Bronchial epithelial cell (primary cell): ENCODE results near the gene C2CD4A. TPM values are rescaled to one million over a fixed set of nuclear protein-coding genes. Genes with fewer than 3 reads are reported as not detected.
"Not testable (repeated sequence)": the region's sequence is repeated elsewhere in the genome, so short reads cannot be mapped to it uniquely, and the experiment has no call there.

Experiments used
- DNase-seq: peaks from one replicate; pipeline ENCODE4 v3.0.0-alpha.2; 2010; ENCODE audit warnings: low read depth
- FAIRE-seq: peaks from 2 replicates; lab custom pipeline; 2011; peaks lifted over from hg19 to GRCh38; lab: Jason Lieb, UNC
- H3K27me3 ChIP-seq: 2 replicates; pipeline ENCODE4 v1.5.1; 2011; ENCODE audit warnings: low read length; ENCODE audit not compliant: control insufficient read depth, insufficient read depth
- H3K36me3 ChIP-seq: 2 replicates; pipeline ENCODE4 v1.5.1; 2011; ENCODE audit warnings: low read length; ENCODE audit not compliant: control insufficient read depth, insufficient read depth
- H3K4me3 ChIP-seq: 2 replicates; pipeline ENCODE4 v1.5.1; 2011; ENCODE audit warnings: mild to moderate bottlenecking, low read depth, low read length, control low read depth
- total RNA-seq: library from RNA; depleted of rRNA; stranded (reverse); fragments of >200 nt; gene quantifications from 2 replicates; pipeline ENCODE4 v1.2.1, GENCODE V29; 2014
- TF ChIP-seq, protein P1 (sequence below): IDR thresholded peaks from 2 replicates; pipeline ENCODE4 v1.5.1; 2011; ENCODE audit warnings: mild to moderate bottlenecking, moderate library complexity, low read length, control low read depth, inconsistent platforms; ENCODE audit not compliant: insufficient read depth, severe bottlenecking

C2CD4A gene
- total RNA-seq, 1 donor from 2014 or later: 0.53 TPM

GRCh38 chr15:62027916-62028315 lies 38.9 kb upstream of the C2CD4A start:
- Histone ChIP-seq H3K4me3 (no peak overlapping the region), H3K36me3 (peaks cover 1% of the 10 kb centered on the region), H3K27me3 (no peaks in the 10 kb centered on the region)
- no peak for FAIRE-seq
- TF ChIP-seq, protein P1, sequence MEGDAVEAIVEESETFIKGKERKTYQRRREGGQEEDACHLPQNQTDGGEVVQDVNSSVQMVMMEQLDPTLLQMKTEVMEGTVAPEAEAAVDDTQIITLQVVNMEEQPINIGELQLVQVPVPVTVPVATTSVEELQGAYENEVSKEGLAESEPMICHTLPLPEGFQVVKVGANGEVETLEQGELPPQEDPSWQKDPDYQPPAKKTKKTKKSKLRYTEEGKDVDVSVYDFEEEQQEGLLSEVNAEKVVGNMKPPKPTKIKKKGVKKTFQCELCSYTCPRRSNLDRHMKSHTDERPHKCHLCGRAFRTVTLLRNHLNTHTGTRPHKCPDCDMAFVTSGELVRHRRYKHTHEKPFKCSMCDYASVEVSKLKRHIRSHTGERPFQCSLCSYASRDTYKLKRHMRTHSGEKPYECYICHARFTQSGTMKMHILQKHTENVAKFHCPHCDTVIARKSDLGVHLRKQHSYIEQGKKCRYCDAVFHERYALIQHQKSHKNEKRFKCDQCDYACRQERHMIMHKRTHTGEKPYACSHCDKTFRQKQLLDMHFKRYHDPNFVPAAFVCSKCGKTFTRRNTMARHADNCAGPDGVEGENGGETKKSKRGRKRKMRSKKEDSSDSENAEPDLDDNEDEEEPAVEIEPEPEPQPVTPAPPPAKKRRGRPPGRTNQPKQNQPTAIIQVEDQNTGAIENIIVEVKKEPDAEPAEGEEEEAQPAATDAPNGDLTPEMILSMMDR: no peak
- DNase-seq: no peak

DNA sequence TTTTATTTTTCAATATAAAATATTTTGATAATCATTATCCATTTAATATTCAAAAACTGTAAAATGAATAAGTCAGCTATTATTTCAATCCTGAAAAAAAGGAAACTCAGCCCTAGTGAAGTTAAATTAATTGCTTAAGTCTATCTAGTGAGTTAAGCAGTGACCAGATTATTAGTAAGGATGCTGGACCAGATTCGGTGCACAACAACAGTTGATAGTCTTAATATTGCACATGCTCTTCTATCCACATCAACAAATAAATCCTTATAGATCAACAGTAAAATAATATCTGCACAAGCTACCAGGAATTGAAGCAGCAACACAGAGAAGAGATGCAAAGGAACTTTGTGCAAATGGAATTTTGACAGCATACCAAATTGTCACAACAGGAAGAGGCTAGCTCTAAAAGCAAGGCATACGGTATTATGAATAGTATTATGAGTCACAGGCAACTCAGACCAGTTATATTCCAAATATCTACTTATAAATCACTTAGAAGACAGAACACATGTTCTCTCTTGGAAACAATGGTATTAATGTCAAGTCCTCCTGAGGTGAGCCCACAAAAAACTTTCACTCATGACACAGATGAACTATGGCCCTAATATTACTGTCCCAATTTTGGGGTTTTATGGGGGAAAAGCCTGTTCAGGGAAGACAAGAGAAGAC lies 31.4 kb upstream of the C2CD4A start:
- FAIRE-seq (no peak), DNase-seq (peak; percentile 68)
- Histone ChIP-seq H3K4me3 (no peak overlapping the region), H3K27me3 (no peaks in the 10 kb centered on the region), H3K36me3 (no peaks in the 10 kb centered on the region)
- TF ChIP-seq, protein P1: no peak

GRCh38 chr15:62046078-62046743 lies 20.6 kb upstream of the C2CD4A start:
- FAIRE-seq: no peak
- no peak for DNase-seq
- TF ChIP-seq, protein P1: no peak
- H3K27me3 ChIP-seq: no peaks in the 10 kb centered on the region
- no peaks in the 10 kb centered on the region for H3K36me3 ChIP-seq
- H3K4me3 ChIP-seq: no peak overlapping the region

DNA sequence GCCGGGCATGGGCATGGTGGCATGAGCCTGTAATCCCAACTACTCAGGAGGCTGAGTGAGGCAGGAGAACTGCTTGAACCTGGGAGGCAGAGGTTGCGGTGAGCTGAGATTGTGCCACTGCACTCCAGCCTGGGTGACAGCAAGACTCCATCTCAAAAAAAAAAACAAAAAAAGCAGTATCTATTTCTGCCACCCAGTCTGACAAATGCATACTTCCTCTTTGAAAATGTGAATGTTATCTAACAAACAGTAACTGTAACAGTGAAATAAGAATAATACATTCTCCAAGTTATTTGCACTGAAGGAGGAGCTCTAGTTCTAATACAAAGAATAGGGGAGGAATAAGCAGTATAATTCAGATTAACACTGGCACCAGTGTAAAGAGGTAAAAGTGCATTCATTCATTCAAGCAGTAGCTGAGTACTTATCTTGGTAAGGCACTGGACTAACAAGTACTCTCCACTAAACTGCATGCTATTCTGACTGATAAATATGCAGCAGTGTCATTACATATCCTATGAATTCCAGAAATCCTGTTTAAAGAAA lies 19.4 kb upstream of the C2CD4A start:
- Histone ChIP-seq H3K36me3 (no peaks in the 10 kb centered on the region), H3K4me3 (no peak overlapping the region), H3K27me3 (no peaks in the 10 kb centered on the region)
- no peak for FAIRE-seq
- TF ChIP-seq, protein P1: no peak
- no peak for DNase-seq

GRCh38 chr15:62048254-62048653 lies 18.5 kb upstream of the C2CD4A start:
- DNase-seq, H3K36me3 ChIP-seq, H3K27me3 ChIP-seq, H3K4me3 ChIP-seq, FAIRE-seq: not testable (repeated sequence)

DNA sequence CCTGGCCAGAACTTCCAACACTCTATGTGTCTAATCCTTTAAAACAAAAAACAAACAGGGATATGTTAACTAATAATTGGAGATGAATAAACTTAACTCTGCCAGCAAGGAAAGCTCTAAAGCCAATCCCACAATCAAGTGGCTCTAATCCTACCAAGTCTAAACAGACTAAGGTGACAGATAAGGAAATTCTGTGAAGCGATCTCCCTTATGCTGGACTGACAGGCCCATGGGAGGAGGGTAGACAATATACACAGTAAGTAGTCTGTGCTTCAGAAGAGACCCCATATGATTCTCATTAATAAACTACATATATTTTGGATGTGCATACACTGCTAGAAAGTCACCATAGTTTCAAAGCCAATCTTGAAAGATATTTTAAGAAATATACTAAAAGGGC lies 16.7 kb upstream of the C2CD4A start:
- DNase-seq: no peak

More for the DNA sequence above, 16.7 kb upstream of the C2CD4A start:
- Histone ChIP-seq H3K36me3 (no peaks in the 10 kb centered on the region), H3K4me3 (no peak overlapping the region), H3K27me3 (no peaks in the 10 kb centered on the region)
- no peak for FAIRE-seq
- TF ChIP-seq, protein P1: no peak
